Motor neuron (in vitro differentiated cells): ENCODE measurements around the gene FOXO3. TPM values are rescaled to one million over a fixed set of nuclear protein-coding genes. Genes with fewer than 3 reads are reported as not detected.

ENCODE experiments used
- ATAC-seq, 8 experiments: fragments of 200-7000 bp; cut with Tn5 transposase; replicated peaks in 6 of 8; 2 replicates each; pipeline ENCODE4 v1.8.0; 2021; ENCODE audit warnings: mild to moderate bottlenecking in 8 of 8, moderate library complexity in 8 of 8
- H3K27ac ChIP-seq, 2 donors: fragments of 250-450 bp; sonication (Bioruptor Pico); 2 replicates each; pipeline ENCODE4 v1.9.0; 2021; ENCODE audit warnings: antibody characterized with exemption in 2 of 2, mild to moderate bottlenecking in 2 of 2, moderate library complexity in 1 of 2
- H3K4me1 ChIP-seq, 2 donors: fragments of 250-450 bp; sonication (Bioruptor Pico); replicated peaks in 1 of 2; 2 replicates each; pipeline ENCODE4 v1.6.1; 2021; ENCODE audit warnings: antibody characterized with exemption in 2 of 2, mild to moderate bottlenecking in 2 of 2, moderate library complexity in 1 of 2
- H3K4me3 ChIP-seq, 5 donors: fragments of 250-450 bp; sonication (Bioruptor Pico); 2 replicates each; pipeline ENCODE4 v1.9.0; 2021; ENCODE audit warnings: antibody characterized with exemption in 5 of 5, mild to moderate bottlenecking in 5 of 5, moderate library complexity in 4 of 5
- WGBS, 10 experiments: fragments of 450-650 bp; shearing (Covaris generic); methylation state at CpG; one replicate each; pipeline ENCODE4 v1.0.0; 2022; 5-methylcytosine and 5-hydroxymethylcytosine counted together
- in situ Hi-C, 9 experiments: fragments of 400-800 bp; cut with MboI; loops; one replicate each; pipeline ENCODE4 v1.15.0; 2021; ENCODE audit warnings: low sequenced_read_pairs in 9 of 9, low pct_unique_long_range_greater_than_20kb in 2 of 9; ENCODE audit not compliant: unreplicated experiment in 9 of 9
- total RNA-seq, 8 experiments: library from RNA; unstranded; fragments of 300-600 nt; gene quantifications; 2 replicates each; pipeline versions ENCODE4 v1.2.3 to v1.2.4, GENCODE V29; 2022

The FOXO3 gene
- total RNA-seq, 8 experiments from 2014 or later, result 11.0 to 71.0 (median 20.8) TPM

- Histone ChIP-seq H3K4me3 (no peak overlapping the region), H3K4me1 (peaks cover 19 to 33% of the 10 kb centered on the region in 2 donors), H3K27ac (no peak overlapping the region)
- in situ Hi-C loops, result no loop called here
- WGBS, 10 experiments, result 7 to 56% (median 32%) methylated on average over 1 to 3 of the region's 3 CpGs; no CpG with 5 or more reads in 2 of the 10 experiments
- peak in 3 of 8 experiments; percentile 9 to 57 (median 40) for ATAC-seq
These were observed 20.7 kb downstream of the FOXO3 start for GRCh38 chr6:108581237-108581931.

DNA sequence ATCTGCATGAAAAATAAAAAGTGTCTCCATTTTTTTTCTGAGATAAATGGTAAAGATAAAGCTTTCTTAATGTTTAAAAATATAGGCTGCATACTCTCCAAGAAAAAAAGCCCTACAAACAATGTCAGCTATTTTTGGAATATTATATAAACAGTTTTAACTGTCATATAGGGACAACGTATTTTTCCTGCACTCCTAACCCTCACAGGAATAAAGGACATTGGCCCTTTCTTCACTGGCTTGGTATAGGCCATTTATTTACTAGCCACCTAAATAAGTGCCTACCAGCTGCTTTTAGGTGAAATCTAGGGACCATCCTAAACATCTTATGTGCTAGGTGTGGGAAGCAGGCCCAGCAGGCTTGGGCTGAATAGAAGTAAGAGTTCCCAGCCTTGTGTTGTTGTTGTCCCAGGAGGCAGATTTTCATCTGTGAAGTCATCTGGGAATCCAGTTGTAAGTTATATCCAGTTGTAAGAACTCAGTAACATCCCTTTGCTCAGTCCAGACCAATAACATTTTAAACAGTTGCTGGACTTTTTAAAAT, 21.3 kb downstream of the FOXO3 start:
- peaks cover 16 to 30% of the 10 kb centered on the region in 2 donors for H3K4me1 ChIP-seq
- in situ Hi-C loops, result no loop called here
- no peak overlapping the region for H3K4me3 ChIP-seq
- WGBS, 10 experiments, result 31 to 80% (median 57%) methylated on average over 1 of the region's 1 CpG; no CpG with 5 or more reads in 1 of the 10 experiments
- H3K27ac ChIP-seq, result no peak overlapping the region
- no peak for ATAC-seq

- in situ Hi-C loops, result no loop called here
- 64 to 100% (median 93%) methylated on average over 1 to 2 of the region's 3 CpGs; no CpG with 5 or more reads in 4 of the 10 experiments for whole genome bisulfite sequencing, 10 experiments
- Histone ChIP-seq H3K4me1 (peaks cover 22 to 31% of the 10 kb centered on the region in 2 donors), H3K27ac (no peak overlapping the region), H3K4me3 (no peak overlapping the region)
- ATAC-seq, result no peak
These were observed 21.9 kb downstream of the FOXO3 start for GRCh38 chr6:108582618-108583017.

DNA sequence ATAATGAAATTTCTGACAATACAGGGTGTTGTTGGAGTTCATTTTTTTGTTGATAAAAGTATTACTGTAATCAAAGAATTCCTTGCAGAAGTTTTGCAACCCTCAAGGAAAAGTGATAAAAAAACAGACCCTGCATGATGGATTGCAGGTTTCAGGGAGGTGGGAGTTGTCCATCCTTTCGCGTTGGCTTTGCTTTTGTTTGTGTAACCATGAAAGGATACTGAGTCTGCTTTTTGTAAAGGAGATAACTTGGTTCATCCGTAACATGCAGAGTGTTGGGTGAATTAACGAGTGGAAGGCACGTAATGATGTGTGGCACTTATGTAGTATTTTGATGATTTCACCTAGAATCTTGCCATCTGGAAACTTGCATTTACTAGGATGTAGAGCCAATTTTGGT, 23.6 kb downstream of the FOXO3 start:
- Histone ChIP-seq H3K27ac (no peak overlapping the region), H3K4me3 (no peak overlapping the region), H3K4me1 (peaks cover 38 to 44% of the 10 kb centered on the region in 2 donors)
- in situ Hi-C loops, result no loop called here
- WGBS, 10 experiments, result 61 to 96% (median 89%) methylated on average over 3 to 5 of the region's 5 CpGs; no CpG with 5 or more reads in 1 of the 10 experiments
- no peak for ATAC-seq

GRCh38 chr6:108585359-108585758, 24.6 kb downstream of the FOXO3 start:
- H3K27ac ChIP-seq, result no peak overlapping the region
- no peak for ATAC-seq
- in situ Hi-C loops, result no loop called here
- peaks cover 44 to 47% of the 10 kb centered on the region in 2 donors for H3K4me1 ChIP-seq
- 80 to 100% methylated on average over 1 to 2 of the region's 2 CpGs; no CpG with 5 or more reads in 8 of the 10 experiments for WGBS, 10 experiments
- H3K4me3 ChIP-seq, result no peak overlapping the region

DNA sequence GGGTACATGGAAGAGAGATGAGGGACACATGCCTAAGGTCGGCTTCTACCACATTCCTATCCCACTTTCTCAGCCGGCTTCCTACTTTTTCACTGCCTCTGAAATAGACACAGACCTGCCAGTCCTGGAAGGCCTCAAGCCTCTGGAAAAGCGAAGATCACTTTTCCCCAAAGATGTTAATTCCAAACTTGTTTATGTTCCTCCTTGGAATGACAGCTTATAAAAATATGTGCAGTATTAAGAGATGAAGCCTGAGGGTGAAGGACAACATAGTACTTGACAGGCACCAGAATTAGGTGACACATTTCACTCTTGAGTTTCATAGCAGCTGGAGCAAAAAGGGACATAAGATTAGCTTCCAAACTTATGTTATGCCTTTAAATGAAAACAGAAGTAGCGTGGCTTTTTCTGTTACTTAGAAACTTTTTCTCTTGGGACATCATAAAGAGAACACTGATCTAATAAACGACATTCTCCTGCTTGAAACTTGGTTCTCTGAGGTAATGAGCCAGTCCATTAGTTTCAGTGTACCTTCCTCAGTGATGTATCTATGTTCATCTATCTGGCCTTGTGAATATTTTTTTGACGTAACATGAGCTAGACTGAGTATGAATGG, 25.3 kb downstream of the FOXO3 start:
- in situ Hi-C loops, result no loop called here
- no peak for ATAC-seq
- peaks cover 38 to 40% of the 10 kb centered on the region in 2 donors for H3K4me1 ChIP-seq
- H3K4me3 ChIP-seq, result no peak overlapping the region
- H3K27ac ChIP-seq, result no peak overlapping the region
- 59 to 100% (median 86%) methylated on average over 1 to 5 of the region's 6 CpGs for WGBS, 10 experiments

- H3K4me3 ChIP-seq, result no peak overlapping the region
- no peak overlapping the region for H3K27ac ChIP-seq
- 30 to 90% (median 54%) methylated on average over 2 to 8 of the region's 9 CpGs; no CpG with 5 or more reads in 2 of the 10 experiments for WGBS, 10 experiments
- peaks cover 29 to 30% of the 10 kb centered on the region in 2 donors for H3K4me1 ChIP-seq
- ATAC-seq, result peak in 4 of 8 experiments; percentile 35 to 58 (median 44)
- in situ Hi-C loops, result no loop called here
These were observed 26.7 kb downstream of the FOXO3 start for GRCh38 chr6:108587258-108588059.

- H3K4me1 ChIP-seq, result peaks cover 28 to 30% of the 10 kb centered on the region in 2 donors
- in situ Hi-C loops, result no loop called here
- H3K4me3 ChIP-seq, result no peak overlapping the region
- peak overlapping the region in 1 of 2 donors; percentile 55 for H3K27ac ChIP-seq
- 0 to 25% (median 12%) methylated on average over 1 of the region's 1 CpG; no CpG with 5 or more reads in 4 of the 10 experiments for WGBS, 10 experiments
- peak in 4 of 8 experiments; percentile 10 to 33 (median 18) for ATAC-seq
These were observed 27.9 kb downstream of the FOXO3 start for GRCh38 chr6:108588586-108588985.

DNA sequence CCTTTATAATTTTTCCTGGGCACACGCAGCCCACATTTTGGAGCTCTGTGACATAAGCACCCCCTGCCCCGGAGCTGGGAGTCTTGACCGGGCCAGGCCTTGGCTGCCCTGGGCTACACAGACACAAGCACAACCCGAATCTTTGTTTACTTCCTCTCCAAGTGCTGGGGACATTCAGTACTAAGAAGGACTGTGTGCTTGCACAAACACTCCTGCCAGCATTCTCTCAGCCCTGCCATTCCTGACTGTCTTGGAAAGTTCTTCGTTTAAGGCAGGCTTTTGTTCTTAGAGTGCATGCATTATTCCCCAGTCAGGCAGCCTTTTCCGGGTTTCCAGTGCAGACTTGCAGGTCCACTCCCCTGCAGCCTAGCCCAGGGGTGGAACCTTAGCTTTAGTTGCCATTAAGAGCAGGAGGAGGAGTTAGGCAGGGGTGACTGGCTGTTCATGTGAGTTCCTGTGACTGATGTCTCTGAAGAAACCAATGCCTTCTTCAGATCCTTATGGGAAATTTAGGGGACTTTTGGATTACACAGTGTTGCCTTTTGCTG, 28.6 kb downstream of the FOXO3 start:
- H3K27ac ChIP-seq, result peak overlapping the region in 1 of 2 donors; percentile 55
- ATAC-seq, result peak; percentile 67 to 90 (median 86)
- no peak overlapping the region for H3K4me3 ChIP-seq
- in situ Hi-C loops, result no loop called here
- WGBS, 10 experiments, result 0 to 38% (median 18%) methylated on average over 2 to 5 of the region's 6 CpGs; no CpG with 5 or more reads in 2 of the 10 experiments
- H3K4me1 ChIP-seq, result peaks cover 28 to 30% of the 10 kb centered on the region in 2 donors

DNA sequence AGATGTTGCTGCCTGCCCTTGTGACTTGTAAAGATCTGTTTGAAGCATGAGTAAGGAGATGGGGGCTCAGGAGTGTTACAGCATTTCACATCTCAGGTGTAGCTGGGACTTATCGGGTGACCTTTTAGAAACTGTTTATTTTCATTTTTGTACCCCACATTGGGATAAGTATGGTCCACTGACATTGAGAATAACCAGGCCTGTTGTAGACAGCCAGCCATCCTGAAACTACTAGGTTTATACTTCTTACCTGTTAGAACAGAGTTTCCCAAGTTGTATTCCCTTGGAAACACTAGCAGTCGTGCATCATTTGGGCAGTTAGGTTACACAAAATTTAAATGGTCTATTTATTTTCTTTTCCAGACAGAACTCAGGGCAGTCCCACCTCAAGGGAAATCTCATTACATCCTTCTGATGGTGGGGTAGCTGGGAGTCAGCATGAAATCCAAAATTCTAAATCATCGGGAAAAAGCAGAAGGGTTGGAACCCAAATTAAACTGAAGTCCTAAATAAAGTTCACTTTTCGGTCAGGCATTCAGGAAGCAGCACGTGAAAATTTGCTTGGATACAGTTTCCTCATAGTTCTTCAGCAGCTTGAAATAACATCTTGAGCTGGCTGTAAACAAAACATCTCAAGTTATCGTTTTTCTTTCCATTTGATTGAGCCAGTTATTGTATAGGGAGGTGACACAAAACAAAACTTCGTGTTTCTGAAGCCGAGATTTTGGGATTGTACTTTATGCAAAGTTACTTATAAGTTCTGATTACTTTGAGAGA, 30.5 kb downstream of the FOXO3 start:
- no peak overlapping the region for H3K4me3 ChIP-seq
- H3K27ac ChIP-seq, result no peak overlapping the region
- H3K4me1 ChIP-seq, result peaks cover 28 to 30% of the 10 kb centered on the region in 2 donors
- WGBS, 10 experiments, result 56 to 98% (median 95%) methylated on average over 2 to 8 of the region's 8 CpGs
- ATAC-seq, result no peak
- in situ Hi-C loops, result no loop called here

- no peak overlapping the region for H3K27ac ChIP-seq
- in situ Hi-C loops, result no loop called here
- H3K4me3 ChIP-seq, result no peak overlapping the region
- peak in 3 of 8 experiments; percentile 74 to 85 (median 74) for ATAC-seq
- peaks cover 22 to 23% of the 10 kb centered on the region in 2 donors for H3K4me1 ChIP-seq
- 4 to 100% (median 59%) methylated on average over 1 to 9 of the region's 10 CpGs for WGBS, 10 experiments
These were observed 31.9 kb downstream of the FOXO3 start for GRCh38 chr6:108592371-108593337.
